HCT116 (cell line): ENCODE measurements around the gene KRT79. TPM values are rescaled to one million over a fixed set of nuclear protein-coding genes. Genes with fewer than 3 reads are reported as not detected.

Experiments used
- ATAC-seq: fragments of 200-7000 bp; cut with Tn5 transposase; 2 replicates; pipeline ENCODE4 v1.9.1; 2020; ENCODE audit warnings: mild to moderate bottlenecking, moderate library complexity
- BruUV-seq: library from RNA; stranded (reverse); fragments of 400-500 nt; replicated peaks from 2 replicates; lab custom pipeline; 2021; lab: Mats Ljungman, UMichigan
- CTCF ChIA-PET: fragments of 300-600 bp; sonication (Branson Sonifier 250); formaldehyde crosslinking; loops from one replicate; lab custom pipeline; 2021; ENCODE audit warnings: antibody characterized with exemption; lab: Charles Lee
- POLR2A ChIA-PET: fragments of 300-600, 350-600 bp; sonication (Branson Sonifier 250); formaldehyde crosslinking; loops from one replicate; lab custom pipeline; 2021; ENCODE audit warnings: antibody characterized with exemption; lab: Charles Lee
- RAD21 ChIA-PET, 2 experiments: fragments of 300-600 bp; sonication (Branson Sonifier 250); formaldehyde crosslinking; loops; one replicate each; lab custom pipeline; 2023; ENCODE audit warnings: low total read pairs in 2 of 2; ENCODE audit not compliant: uncharacterized antibody in 2 of 2, unreplicated experiment in 2 of 2, low non-redundant PET in 1 of 2; lab: Charles Lee
- DNase-seq: peaks from one replicate; pipeline ENCODE4 v3.0.0-alpha.2; 2010; ENCODE audit warnings: low read depth, low spot score
- H2AFZ ChIP-seq: fragments of 200-600 bp; shearing (Covaris generic), sonication (generic); 2 replicates; pipeline ENCODE4 v1.6.1; 2017; ENCODE audit warnings: low read depth, mixed run types, mixed read lengths, antibody characterized with exemption, low read length; ENCODE audit not compliant: poor library complexity, severe bottlenecking
- H3K27ac ChIP-seq: 2 replicates; pipeline ENCODE4 v1.5.1; 2012; ENCODE audit warnings: low read depth, low read length
- H3K27me3 ChIP-seq: fragments of 200-600 bp; sonication (generic); 2 replicates; pipeline ENCODE4 v1.6.1; 2016; ENCODE audit warnings: mixed run types, low read length, mixed read lengths; ENCODE audit not compliant: insufficient read depth
- H3K36me3 ChIP-seq, 2 experiments: fragments of 200-500 bp in 1 of 2; fragments of 200-600 bp in 1 of 2; sonication (Bioruptor generic) in 1 of 2; sonication (generic) in 1 of 2; 2 replicates each; pipeline versions ENCODE4 v1.5.1 to v1.6.1; 2014 to 2016; ENCODE audit warnings: low read length in 2 of 2, inconsistent platforms in 1 of 2, mixed read lengths in 1 of 2, mixed run types in 1 of 2; ENCODE audit not compliant: insufficient read depth in 2 of 2, control insufficient read depth in 1 of 2
- H3K4me1 ChIP-seq, 2 experiments: fragments of 200-600 bp in 1 of 2; sonication (generic) in 1 of 2; 2 replicates each; pipeline versions ENCODE4 v1.5.1 to v1.6.1; 2012 to 2017; ENCODE audit warnings: low read length in 2 of 2, inconsistent platforms in 1 of 2, mild to moderate bottlenecking in 1 of 2, mixed read lengths in 1 of 2, mixed run types in 1 of 2, moderate library complexity in 1 of 2; ENCODE audit not compliant: insufficient read depth in 2 of 2, control insufficient read depth in 1 of 2
- H3K4me2 ChIP-seq: fragments of 200-600 bp; sonication (generic); 2 replicates; pipeline ENCODE4 v1.6.1; 2017; ENCODE audit warnings: mixed run types, low read length, mixed read lengths
- H3K4me3 ChIP-seq, 2 experiments: fragments of 200-600 bp in 1 of 2; sonication (generic) in 1 of 2; replicated peaks in 1 of 2; 2 replicates each; pipeline ENCODE4 v1.5.1; 2011 to 2016; ENCODE audit warnings: low read length in 2 of 2, control low read depth in 1 of 2, low read depth in 1 of 2, mild to moderate bottlenecking in 1 of 2, mixed read lengths in 1 of 2, mixed run types in 1 of 2
- H3K79me2 ChIP-seq: fragments of 200-600 bp; sonication (generic); 2 replicates; pipeline ENCODE4 v1.6.1; 2017; ENCODE audit warnings: mild to moderate bottlenecking, mixed run types, low read length, moderate library complexity, mixed read lengths; ENCODE audit not compliant: insufficient read depth
- H3K9ac ChIP-seq: fragments of 200-600 bp; sonication (generic); 2 replicates; pipeline ENCODE4 v1.6.1; 2016; ENCODE audit warnings: low read length, mixed read lengths
- H3K9me2 ChIP-seq: fragments of 200-600 bp; sonication (generic), shearing (Covaris generic); 2 replicates; pipeline ENCODE4 v1.6.1; 2017; ENCODE audit warnings: mixed run types, mild to moderate bottlenecking, moderate library complexity; ENCODE audit not compliant: insufficient read depth
- H3K9me3 ChIP-seq, 2 experiments: fragments of 200-500 bp in 1 of 2; fragments of 200-600 bp in 1 of 2; sonication (Bioruptor generic) in 1 of 2; sonication (generic) in 1 of 2; 2 replicates each; pipeline ENCODE4 v1.6.1; 2014 to 2017; ENCODE audit warnings: low read length in 2 of 2, mixed read lengths in 2 of 2, inconsistent platforms in 1 of 2, low read depth in 1 of 2, mild to moderate bottlenecking in 1 of 2, mixed run types in 1 of 2, moderate library complexity in 1 of 2; ENCODE audit not compliant: control insufficient read depth in 1 of 2, insufficient read depth in 1 of 2
- H4K20me1 ChIP-seq: fragments of 200-600 bp; sonication (generic), shearing (Covaris generic); 2 replicates; pipeline ENCODE4 v1.6.1; 2017; ENCODE audit warnings: mixed run types, mild to moderate bottlenecking, moderate library complexity; ENCODE audit not compliant: insufficient read depth
- CBX3 ChIP-seq: IDR thresholded peaks from 2 replicates; pipeline ENCODE4 v1.6.1; 2012; ENCODE audit warnings: low read depth
- CEBPB ChIP-seq: IDR thresholded peaks from 2 replicates; pipeline ENCODE4 v1.6.1; 2012; ENCODE audit warnings: low read depth
- EGR1 ChIP-seq: IDR thresholded peaks from 2 replicates; pipeline ENCODE4 v1.6.1; 2012; ENCODE audit warnings: low read depth
- FOSL1 ChIP-seq: IDR thresholded peaks from 2 replicates; pipeline ENCODE4 v1.6.1; 2012; ENCODE audit warnings: low read depth
- POLR2A ChIP-seq: IDR thresholded peaks from 2 replicates; pipeline ENCODE4 v1.7.0; 2011; ENCODE audit warnings: borderline replicate concordance; ENCODE audit not compliant: insufficient read depth, insufficient read length; ENCODE audit errors: extremely low read depth
- POLR2AphosphoS5 ChIP-seq: IDR thresholded peaks from 2 replicates; pipeline ENCODE4 v1.6.1; 2011; ENCODE audit warnings: mild to moderate bottlenecking, low read depth, low read length, moderate library complexity
- SIN3A ChIP-seq: IDR thresholded peaks from 2 replicates; pipeline ENCODE4 v1.6.1; 2012; ENCODE audit warnings: low read depth
- SRF ChIP-seq: IDR thresholded peaks from 2 replicates; pipeline ENCODE4 v1.6.1; 2012; ENCODE audit warnings: low read depth
- ZNF274 ChIP-seq: fragments of 200-500 bp; sonication (Bioruptor generic); IDR thresholded peaks from 2 replicates; pipeline ENCODE4 v1.6.1; 2014; ENCODE audit warnings: mild to moderate bottlenecking, low read depth, low read length, inconsistent platforms
- intact Hi-C: fragments of 100-400 bp; cut with micrococcal nuclease; formaldehyde crosslinking; loops from 2 replicates; pipeline ENCODE4 v1.10.0; 2022
- total RNA-seq: library from RNA; stranded (reverse); gene quantifications from one replicate; pipeline ENCODE4 v1.2.1, GENCODE V29; 2021; ENCODE audit not compliant: unreplicated experiment
- TF ChIP-seq, protein P1 (sequence below): IDR thresholded peaks from 2 replicates; pipeline ENCODE4 v1.6.1; 2011; ENCODE audit warnings: mild to moderate bottlenecking, low read length, moderate library complexity; ENCODE audit not compliant: insufficient replicate concordance; ENCODE audit errors: extremely low read depth
- TF ChIP-seq, protein P2 (sequence below): IDR thresholded peaks from 2 replicates; pipeline ENCODE4 v1.6.1; 2012

KRT79 gene
- total RNA-seq, 1 experiment from 2014 or later = not detected

DNA sequence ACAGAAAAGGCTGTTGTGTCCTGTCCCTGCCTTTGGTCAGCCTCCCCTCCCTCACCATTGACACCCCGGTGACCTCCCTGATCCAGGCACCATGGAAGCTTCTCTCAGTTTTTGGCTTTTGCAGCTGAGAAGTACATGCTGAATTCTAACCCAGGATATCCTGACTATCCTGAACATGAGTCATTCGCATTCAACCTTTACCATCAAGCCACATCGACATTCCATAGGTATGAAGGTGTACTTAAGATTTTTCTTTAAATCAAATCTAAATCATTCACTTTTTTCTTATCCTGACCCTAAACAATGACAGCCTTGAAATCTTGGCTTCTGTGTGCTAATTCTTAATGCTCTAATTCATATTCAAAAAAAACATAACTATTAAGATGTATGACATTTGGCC lies 23.4 kb upstream of the KRT79 start:
- no peak for TF ChIP-seq POLR2A
- TF ChIP-seq, protein P1, sequence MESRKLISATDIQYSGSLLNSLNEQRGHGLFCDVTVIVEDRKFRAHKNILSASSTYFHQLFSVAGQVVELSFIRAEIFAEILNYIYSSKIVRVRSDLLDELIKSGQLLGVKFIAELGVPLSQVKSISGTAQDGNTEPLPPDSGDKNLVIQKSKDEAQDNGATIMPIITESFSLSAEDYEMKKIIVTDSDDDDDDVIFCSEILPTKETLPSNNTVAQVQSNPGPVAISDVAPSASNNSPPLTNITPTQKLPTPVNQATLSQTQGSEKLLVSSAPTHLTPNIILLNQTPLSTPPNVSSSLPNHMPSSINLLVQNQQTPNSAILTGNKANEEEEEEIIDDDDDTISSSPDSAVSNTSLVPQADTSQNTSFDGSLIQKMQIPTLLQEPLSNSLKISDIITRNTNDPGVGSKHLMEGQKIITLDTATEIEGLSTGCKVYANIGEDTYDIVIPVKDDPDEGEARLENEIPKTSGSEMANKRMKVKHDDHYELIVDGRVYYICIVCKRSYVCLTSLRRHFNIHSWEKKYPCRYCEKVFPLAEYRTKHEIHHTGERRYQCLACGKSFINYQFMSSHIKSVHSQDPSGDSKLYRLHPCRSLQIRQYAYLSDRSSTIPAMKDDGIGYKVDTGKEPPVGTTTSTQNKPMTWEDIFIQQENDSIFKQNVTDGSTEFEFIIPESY = no peak
- no peak for TF ChIP-seq SIN3A
- TF ChIP-seq CBX3 = no peak
- TF ChIP-seq, protein P2, sequence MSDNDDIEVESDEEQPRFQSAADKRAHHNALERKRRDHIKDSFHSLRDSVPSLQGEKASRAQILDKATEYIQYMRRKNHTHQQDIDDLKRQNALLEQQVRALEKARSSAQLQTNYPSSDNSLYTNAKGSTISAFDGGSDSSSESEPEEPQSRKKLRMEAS = no peak
- TF ChIP-seq CEBPB = no peak
- no peak for TF ChIP-seq FOSL1
- TF ChIP-seq SRF = no peak
- no peak for TF ChIP-seq ZNF274
- no peak for TF ChIP-seq POLR2AphosphoS5
- no peak for TF ChIP-seq EGR1
- peak; percentile 70 for ATAC-seq
- RAD21 ChIA-PET = no interaction called here
- H3K27ac ChIP-seq = no peak overlapping the region
- no peaks in the 10 kb centered on the region for H3K79me2 ChIP-seq
- H3K27me3 ChIP-seq = no peaks in the 10 kb centered on the region
- no peak overlapping the region for H2AFZ ChIP-seq
- no TSS peak for BruUV-seq
- CTCF ChIA-PET = interaction anchor here (1.5 kb wide), 1 partner anchor 13 kb away, joined by 5 read pairs; no protein-coding TSS in a partner anchor
- intact Hi-C loops = no loop called here
- POLR2A ChIA-PET = no interaction called here
- peak overlapping the region; percentile 47 for H3K4me2 ChIP-seq
- no peak overlapping the region for H3K4me3 ChIP-seq
- H3K36me3 ChIP-seq = no peaks in the 10 kb centered on the region
- peaks cover 0 to 19% of the 10 kb centered on the region in 2 experiments; a peak in 2 of 4 replicates for H3K4me1 ChIP-seq
- H3K9me2 ChIP-seq = no peaks in the 10 kb centered on the region
- no peaks in the 10 kb centered on the region for H4K20me1 ChIP-seq
- no peaks in the 10 kb centered on the region for H3K9me3 ChIP-seq
- DNase-seq = no peak
- H3K9ac ChIP-seq = no peak overlapping the region
